Measurements from ENCODE around the gene USP47.

USP47 gene

GRCh38 chr11:11901929-11902328 is 60.2 kb downstream of the USP47 start:
- no peak for DNase-seq (ENCODE audit: low spot score)
- no peak for TF ChIP-seq CTCF (IDR thresholded peaks at IDR 0.05)
- no peak overlapping the region for H3K4me3 ChIP-seq
- H3K27ac ChIP-seq: no peak overlapping the region

DNA sequence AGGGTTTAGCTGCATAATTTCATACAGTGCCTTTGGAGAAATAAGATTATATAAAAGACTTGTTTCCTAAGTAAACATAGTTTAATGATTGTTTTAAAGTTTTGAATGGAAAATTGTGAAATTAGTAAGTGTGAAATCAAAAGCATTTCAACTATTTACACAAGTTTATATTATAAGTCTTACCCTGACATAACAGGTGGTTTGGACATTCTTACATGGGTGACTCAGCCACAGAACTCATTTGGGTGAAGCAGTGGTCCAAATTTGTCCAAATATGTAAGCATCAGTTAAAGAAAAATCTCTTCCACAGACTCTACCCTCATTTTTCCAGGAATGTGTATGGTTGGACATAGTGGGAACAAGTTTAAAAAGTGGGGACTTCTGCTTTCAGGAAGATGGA is 68.0 kb downstream of the USP47 start:
- no peak for DNase-seq (ENCODE audit: low spot score)
- Histone ChIP-seq H3K27ac (no peak overlapping the region), H3K4me3 (no peak overlapping the region)
- TF ChIP-seq CTCF (IDR thresholded peaks at IDR 0.05): no peak

GRCh38 chr11:11910541-11910940 is 68.8 kb downstream of the USP47 start:
- no peak overlapping the region for H3K4me3 ChIP-seq
- DNase-seq (ENCODE audit: low spot score): no peak
- no peak for TF ChIP-seq CTCF (IDR thresholded peaks at IDR 0.05)
- peak overlapping the region in 1 of 2 donors; percentile 20 for H3K27ac ChIP-seq

DNA sequence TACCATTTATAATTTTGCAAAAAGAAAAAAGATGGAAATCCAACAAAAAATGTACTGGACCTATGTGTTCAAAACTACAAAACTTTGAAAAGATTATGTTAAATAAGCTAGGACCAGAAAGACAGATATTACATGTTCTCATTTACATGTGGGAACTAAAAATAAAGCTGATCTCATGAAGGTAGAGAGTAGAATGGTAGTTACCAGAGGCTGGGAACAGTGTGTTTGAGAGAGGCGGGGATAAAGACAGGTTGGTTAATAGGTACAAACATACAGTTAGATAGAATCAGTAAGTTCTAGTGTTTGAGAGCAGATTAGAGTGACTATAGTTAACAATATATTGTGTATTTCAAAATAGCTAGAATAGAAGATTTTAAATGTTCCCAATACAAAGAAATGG is 71.6 kb downstream of the USP47 start:
- DNase-seq (ENCODE audit: low spot score): no peak
- Histone ChIP-seq H3K27ac (no peak overlapping the region), H3K4me3 (no peak overlapping the region)
- no peak for TF ChIP-seq CTCF (IDR thresholded peaks at IDR 0.05)

DNA sequence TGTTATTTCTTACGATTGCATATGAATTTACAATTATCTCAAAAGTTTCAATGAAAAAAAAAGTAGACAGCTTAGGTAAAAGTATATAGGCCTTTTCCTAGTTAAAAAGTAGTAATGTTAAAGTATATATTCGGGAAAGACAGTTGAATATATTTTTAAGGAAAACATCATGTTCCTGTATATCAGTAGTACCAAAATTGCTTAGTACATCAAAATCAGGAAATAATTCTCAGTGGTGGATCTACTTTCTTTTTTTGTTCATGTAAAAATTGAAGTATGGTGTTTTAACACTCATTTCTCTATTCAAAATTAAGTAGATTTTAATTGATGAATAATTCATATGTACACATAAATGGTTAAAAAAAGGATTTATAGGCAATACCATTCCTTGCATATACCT is 73.9 kb downstream of the USP47 start:
- no peak overlapping the region for H3K27ac ChIP-seq
- no peak overlapping the region for H3K4me3 ChIP-seq
- no peak for TF ChIP-seq CTCF (IDR thresholded peaks at IDR 0.05)
- DNase-seq (ENCODE audit: low spot score): no peak

GRCh38 chr11:11916981-11917399 is 75.2 kb downstream of the USP47 start:
- Histone ChIP-seq H3K27ac (peak overlapping the region; percentile 21 to 49), H3K4me3 (no peak overlapping the region)
- TF ChIP-seq CTCF (IDR thresholded peaks at IDR 0.05): no peak
- no peak for DNase-seq (ENCODE audit: low spot score)

DNA sequence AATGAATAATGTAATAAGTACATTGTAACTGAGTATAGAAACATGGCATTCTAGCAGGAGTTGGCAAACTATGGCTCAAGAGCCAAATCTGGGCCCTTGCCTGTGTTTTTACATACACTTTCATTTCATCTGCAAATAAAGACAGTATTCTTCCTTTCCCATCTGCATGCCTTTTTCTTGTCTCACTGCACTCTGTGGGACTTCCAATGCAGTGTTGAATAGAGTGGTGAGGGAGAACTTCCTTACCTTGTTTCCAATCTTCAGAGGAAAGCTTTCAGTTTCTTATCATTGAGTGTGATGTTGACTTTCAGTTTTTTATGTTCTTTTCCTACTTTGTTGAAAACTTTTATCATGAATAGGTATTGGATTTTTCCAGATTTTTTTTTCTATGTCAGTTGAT is 82.1 kb downstream of the USP47 start:
- no peak for DNase-seq (ENCODE audit: low spot score)
- TF ChIP-seq CTCF (IDR thresholded peaks at IDR 0.05): no peak
- no peak overlapping the region for H3K27ac ChIP-seq
- H3K4me3 ChIP-seq: no peak overlapping the region
